ENCODE results near the gene CEMIP. TPM values are rescaled to one million over a fixed set of nuclear protein-coding genes. Genes with fewer than 3 reads are reported as not detected.

The CEMIP gene
- total RNA-seq, 4 donors from 2014 or later = 5.4 to 9.2 (median 8.7) TPM

- Histone ChIP-seq H3K27ac (no peak overlapping the region), H3K4me3 (no peak overlapping the region), H3K9me3 (no peaks in the 10 kb centered on the region), H3K27me3 (no peaks in the 10 kb centered on the region), H3K36me3 (peaks cover 41% of the 10 kb centered on the region), H3K4me1 (peaks cover 11% of the 10 kb centered on the region)
- TF ChIP-seq POLR2AphosphoS5 (IDR thresholded peaks at IDR 0.05) = no peak
- TF ChIP-seq POLR2A (IDR thresholded peaks at IDR 0.05) = no peak
- TF ChIP-seq CTCF (IDR thresholded peaks at IDR 0.05) = no peak
- no peak for DNase-seq (ENCODE audit: low spot score in 2 of 2)
- 83% methylated on average over 7 of the region's 7 CpGs for whole genome bisulfite sequencing
Observed at GRCh38 chr15:80978685-80979329, 199.6 kb downstream of the CEMIP start.

- WGBS = 86% methylated on average over 8 of the region's 8 CpGs
- Histone ChIP-seq H3K9me3 (no peaks in the 10 kb centered on the region), H3K36me3 (peaks cover 41% of the 10 kb centered on the region), H3K4me1 (peaks cover 15% of the 10 kb centered on the region), H3K4me3 (no peak overlapping the region), H3K27me3 (no peaks in the 10 kb centered on the region), H3K27ac (no peak overlapping the region)
- no peak for DNase-seq (ENCODE audit: low spot score in 2 of 2)
- TF ChIP-seq CTCF (IDR thresholded peaks at IDR 0.05) = no peak
- no peak for TF ChIP-seq POLR2A (IDR thresholded peaks at IDR 0.05)
- TF ChIP-seq EP300 (IDR thresholded peaks at IDR 0.05) = no peak
- no peak for TF ChIP-seq POLR2AphosphoS5 (IDR thresholded peaks at IDR 0.05)
Observed at GRCh38 chr15:80979538-80980200, 200.5 kb downstream of the CEMIP start.

- no peak overlapping the region for H3K4me3 ChIP-seq
- H3K4me1 ChIP-seq = peaks cover 27% of the 10 kb centered on the region
- TF ChIP-seq POLR2AphosphoS5 (IDR thresholded peaks at IDR 0.05) (no peak), EP300 (IDR thresholded peaks at IDR 0.05) (no peak), POLR2A (IDR thresholded peaks at IDR 0.05) (no peak), CTCF (IDR thresholded peaks at IDR 0.05) (no peak)
- H3K27me3 ChIP-seq = no peaks in the 10 kb centered on the region
- no peak for DNase-seq (ENCODE audit: low spot score in 2 of 2)
- 89% methylated on average over 2 of the region's 2 CpGs for WGBS
- no peak overlapping the region for H3K27ac ChIP-seq
- no peaks in the 10 kb centered on the region for H3K9me3 ChIP-seq
- peaks cover 36% of the 10 kb centered on the region for H3K36me3 ChIP-seq
Observed at GRCh38 chr15:80982205-80982604, 203.0 kb downstream of the CEMIP start.

- Histone ChIP-seq H3K27ac (no peak overlapping the region), H3K4me1 (peaks cover 26% of the 10 kb centered on the region), H3K36me3 (peaks cover 36% of the 10 kb centered on the region), H3K27me3 (no peaks in the 10 kb centered on the region), H3K4me3 (no peak overlapping the region), H3K9me3 (no peaks in the 10 kb centered on the region)
- DNase-seq (ENCODE audit: low spot score in 2 of 2) = no peak
- WGBS = 92% methylated on average over 5 of the region's 5 CpGs
- no peak for TF ChIP-seq CTCF (IDR thresholded peaks at IDR 0.05)
Observed at GRCh38 chr15:80982839-80983238, 203.7 kb downstream of the CEMIP start.

GRCh38 chr15:80984856-80985255, 205.7 kb downstream of the CEMIP start:
- Histone ChIP-seq H3K4me3 (no peak overlapping the region), H3K27ac (peak overlapping the region; percentile 35), H3K9me3 (no peaks in the 10 kb centered on the region), H3K4me1 (peaks cover 37% of the 10 kb centered on the region), H3K36me3 (peaks cover 17% of the 10 kb centered on the region), H3K27me3 (no peaks in the 10 kb centered on the region)
- TF ChIP-seq POLR2AphosphoS5 (IDR thresholded peaks at IDR 0.05) (no peak), POLR2A (IDR thresholded peaks at IDR 0.05) (no peak), CTCF (IDR thresholded peaks at IDR 0.05) (no peak), EP300 (IDR thresholded peaks at IDR 0.05) (no peak)
- DNase-seq (ENCODE audit: low spot score in 2 of 2) = no peak
- 51% methylated on average over 9 of the region's 9 CpGs for WGBS
